HG02642 (cell line): ENCODE data around the gene RPSA.
"Not testable (repeated sequence)": the region's sequence is repeated elsewhere in the genome, so short reads cannot be mapped to it uniquely, and the experiment has no call there.

Experiments used
- ATAC-seq: cut with Tn5 transposase; IDR thresholded peaks from one replicate; pipeline ENCODE4 v1.9.1; 2021; ENCODE audit warnings: mild to moderate bottlenecking; ENCODE audit not compliant: unreplicated experiment, poor library complexity

The RPSA gene

DNA sequence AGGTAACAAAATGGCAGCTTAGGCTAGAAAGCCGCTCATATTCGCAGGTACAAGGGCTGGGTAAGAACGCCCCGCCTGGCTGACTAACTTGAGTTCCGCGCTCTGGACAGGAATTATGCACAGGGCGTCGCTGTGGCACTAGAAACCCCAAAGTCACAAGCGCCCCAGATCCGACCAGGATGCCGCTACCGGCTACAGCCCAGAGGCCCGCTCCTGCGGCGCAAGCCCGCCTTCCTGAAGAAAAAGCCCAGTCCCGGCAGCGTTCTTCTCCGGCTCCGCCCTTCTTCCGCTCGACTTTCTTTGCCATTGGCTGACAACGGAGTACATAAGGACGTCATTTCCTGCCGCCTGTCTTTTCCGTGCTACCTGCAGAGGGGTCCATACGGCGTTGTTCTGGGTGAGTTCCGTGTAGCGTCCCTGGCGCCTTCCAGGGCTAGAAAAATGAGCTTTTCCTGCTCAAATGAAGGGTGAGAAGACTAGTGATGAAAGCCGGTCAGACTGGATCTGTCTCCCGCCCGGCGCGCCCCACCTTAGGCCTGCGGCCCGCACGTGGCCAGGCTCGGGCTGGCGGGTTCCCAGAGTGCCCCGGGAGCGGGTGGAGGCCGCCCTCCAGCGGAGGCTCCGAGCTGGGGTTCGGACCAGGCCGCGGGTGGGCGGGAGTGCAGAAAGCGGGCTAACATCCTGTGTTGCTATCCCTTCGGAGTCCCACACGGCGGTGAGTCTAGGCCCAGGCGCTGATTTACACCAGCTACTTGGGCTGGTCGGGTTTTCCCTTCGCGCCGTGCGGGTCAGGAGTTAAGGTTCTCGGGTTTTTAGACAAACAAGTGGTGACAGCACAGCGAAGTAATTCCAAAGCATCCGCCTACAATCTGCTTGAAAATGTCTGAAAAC, at the start of gene RPSA:
Gene RPSA (plus strand): TSS at position 353 of the 891 bp plus-strand sequence. CDS start 934 bp downstream, outside the sequence.
- ATAC-seq, result peak; percentile 94

DNA sequence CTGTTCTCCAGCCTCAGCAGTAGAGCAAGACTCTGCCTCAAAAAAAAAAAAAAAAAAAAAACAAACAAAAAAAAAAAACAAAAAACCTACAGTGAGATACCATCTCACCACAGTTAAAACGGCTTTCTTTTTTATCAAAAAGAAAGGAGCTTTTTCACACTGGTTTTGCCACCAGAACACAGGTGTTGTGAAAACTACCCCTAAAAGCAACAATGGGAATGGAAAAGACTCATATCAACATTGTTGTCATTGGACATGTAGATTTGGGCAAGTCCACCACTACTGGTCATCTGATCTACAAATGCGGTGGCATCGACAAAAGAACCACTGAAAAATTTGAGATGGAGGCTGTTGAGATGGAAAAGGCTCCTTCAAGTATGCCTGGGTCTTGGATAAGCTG, 48.2 kb upstream of the RPSA start:
- no peak for ATAC-seq

DNA sequence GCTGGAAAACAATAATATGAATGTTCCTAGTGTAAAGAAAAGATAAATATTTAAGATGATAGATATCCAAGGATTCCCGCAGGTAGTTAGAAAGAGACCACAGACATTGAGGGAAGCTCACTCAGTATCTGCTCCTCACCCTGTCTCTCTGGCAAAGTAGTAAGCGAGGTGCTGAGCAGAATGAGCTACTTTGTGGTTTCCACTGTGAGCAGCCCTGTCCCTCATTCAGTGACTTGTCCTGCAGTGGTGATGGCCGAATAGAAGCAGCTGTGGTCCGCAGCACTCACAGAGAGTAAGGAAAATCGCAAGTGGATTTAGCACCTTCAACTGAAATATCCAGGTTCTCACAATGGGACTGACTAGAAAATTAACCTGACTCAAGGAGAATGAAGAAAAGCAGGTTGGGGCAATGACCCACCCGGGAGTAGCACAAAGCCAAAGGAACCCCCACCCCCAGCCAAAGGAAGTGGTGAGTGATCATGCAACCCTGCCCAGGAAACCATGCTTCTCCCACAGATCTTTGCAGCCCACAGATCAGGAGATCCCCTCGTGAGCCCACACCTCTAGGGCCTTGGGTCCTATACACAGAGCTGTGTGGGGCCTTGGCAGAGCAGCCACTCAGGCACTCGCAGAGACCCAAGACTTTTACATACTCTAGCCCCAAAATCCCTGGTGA, 45.1 kb upstream of the RPSA start:
- ATAC-seq, result no peak

DNA sequence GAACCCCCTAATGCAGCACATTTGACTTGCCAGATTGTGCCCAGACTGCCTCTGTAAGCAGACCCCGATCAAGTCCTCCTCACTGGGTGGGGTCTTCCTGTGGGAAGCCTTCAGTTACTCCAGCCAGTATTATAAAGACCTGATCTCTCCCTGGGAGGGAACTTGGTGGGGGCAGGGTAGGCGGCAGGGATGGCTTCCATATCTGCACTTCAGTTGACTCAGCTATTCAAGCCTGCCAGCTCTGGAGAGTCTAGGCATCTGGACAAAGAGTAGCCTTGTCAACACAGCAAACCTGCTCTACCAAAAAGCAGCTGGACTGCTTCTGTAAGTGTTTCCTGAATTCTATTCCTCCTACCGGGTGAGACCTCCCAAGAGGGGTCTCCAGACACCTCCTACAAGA, 44.3 kb upstream of the RPSA start:
- ATAC-seq, result no peak

DNA sequence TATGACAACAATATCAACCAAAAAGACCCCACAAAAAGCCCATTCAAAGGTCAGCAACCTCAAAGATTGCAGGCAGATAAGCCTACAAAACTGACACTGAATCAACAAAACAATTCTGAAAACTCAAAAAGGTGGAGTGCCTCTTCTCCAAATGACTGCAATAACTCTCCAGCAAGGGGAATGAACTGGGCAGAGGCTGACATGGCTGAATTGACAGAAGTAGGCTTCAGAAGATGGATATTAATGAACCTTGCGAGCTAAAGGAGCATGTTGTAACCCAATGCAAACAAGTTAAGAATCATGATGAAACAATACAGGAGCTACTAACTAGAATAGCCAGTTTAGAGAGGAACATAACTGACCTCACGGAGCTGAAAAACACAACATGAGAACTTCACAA, 43.7 kb upstream of the RPSA start:
- ATAC-seq, result no peak

DNA sequence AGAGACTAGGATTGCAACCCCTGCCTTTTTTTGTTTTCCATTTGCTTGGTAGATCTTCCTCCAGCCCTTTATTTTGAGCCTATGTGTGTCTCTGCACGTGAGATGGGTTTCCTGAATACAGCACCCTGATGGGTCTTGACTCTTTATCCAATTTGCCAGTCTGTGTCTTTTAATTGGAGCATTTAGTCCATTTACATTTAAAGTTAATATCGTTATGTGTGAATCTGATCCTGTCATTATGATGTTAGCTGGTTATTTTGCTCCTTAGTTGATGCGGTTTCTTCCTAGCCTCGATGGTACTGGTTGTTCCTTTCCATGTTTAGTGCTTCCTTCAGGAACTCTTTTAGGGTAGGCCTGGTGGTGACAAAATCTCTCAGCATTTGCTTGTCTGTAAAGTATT, 36.1 kb upstream of the RPSA start:
- ATAC-seq, result not testable (repeated sequence)

DNA sequence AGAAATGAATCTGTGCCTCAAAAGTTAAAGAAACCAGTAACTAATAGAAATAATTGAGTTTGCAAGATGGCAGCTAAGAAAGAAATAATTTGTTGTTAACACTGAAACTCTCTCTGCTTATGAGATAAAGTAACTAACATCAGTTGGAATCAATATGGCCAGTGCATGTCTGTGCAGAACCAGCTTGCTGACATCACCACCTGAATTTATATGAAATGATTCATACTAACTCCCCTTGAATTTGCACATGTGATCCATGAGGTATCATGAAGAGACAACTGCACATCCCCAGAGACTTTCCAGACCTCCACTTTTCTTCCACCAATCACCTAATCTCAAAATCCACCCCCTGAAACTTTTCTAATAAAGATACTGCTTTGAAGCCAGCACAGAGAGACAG, 33.7 kb upstream of the RPSA start:
- ATAC-seq, result no peak

DNA sequence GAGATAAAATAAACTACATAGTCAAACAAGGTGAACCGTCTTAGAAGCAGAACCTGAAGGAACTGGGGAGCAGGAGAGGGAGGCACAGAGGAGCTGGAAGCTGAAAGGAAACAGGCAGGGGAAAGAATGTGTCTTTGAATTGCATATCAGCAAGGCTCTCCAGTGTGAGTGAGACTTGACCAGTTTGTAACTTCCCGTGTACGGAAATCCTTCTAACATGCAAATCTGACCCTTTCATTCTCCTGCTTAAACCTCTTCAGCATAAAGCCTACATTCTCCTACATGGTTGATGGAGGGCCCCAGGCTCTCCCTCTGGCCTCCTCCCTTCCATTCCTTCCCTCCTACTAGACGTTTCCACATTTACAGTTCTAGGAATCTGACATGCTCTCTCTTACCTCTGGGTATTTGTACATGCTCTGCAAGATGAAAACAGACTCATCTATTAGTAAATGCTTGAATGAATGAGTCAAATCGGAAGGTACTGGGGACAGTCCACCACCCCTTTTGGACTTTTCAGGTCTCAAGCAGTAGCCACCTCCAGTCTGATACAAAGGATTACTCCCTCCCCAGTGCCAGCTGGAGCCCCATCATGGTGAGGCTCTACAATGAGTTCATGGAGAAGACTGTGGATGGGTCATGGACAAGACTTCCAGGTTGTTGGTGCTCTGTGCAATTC, 29.4 kb upstream of the RPSA start:
- ATAC-seq, result no peak

DNA sequence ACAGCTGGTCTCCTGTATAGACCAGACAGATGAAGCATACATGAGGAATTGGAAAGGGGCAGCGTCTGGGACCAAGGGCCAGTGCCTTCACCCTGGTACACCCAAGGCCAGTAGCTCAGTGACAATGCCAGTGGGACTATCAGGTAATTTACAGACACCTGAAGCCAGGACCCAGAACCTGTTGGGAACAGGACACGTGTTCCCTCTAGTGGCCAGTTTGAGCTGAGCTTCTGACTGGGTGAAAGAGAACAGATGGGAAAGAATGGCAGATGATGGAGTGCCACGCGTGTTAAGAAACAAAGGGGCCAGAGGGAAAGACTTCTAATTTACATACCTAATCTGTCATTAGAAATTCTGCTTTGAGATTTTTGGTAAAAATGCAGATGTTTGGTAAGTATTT, 28.4 kb upstream of the RPSA start:
- peak; percentile 74 for ATAC-seq

DNA sequence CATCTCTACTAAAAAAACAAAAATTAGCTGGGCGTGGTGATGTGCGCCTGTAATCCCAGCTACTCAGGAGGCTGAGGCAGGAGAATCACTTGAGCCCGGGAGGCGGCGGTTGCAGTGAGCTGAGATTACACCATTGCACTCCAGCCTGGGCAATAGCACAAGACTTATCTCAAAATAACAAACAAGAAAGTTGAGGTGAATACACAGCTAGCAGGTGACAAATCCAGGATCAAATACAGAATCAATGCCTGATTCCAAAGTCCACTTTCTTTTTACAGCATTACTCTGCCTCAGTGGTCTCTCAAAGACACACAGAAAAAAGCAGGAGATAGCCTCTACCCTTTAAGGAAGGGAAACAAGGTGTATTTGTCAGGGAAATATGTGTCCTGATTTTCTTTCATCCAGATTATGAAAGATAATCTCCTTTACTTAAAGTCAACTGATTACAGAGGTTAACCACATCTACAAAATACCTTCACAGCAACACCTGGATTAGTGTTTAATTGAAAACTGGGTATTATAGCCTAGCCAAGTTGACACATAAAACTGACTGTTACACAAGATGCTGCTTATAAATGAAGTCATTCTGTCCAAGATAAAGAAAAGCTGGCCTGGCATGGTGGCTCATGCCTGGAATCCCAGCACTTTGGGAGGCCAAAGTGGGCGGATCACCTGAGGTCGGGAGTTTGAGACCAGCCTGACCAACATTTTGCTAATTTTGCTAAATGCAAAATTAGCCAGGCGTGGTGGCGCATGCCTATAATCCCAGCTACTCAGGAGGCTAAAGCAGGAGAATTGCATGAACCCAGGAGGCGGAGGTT, 27.4 kb upstream of the RPSA start:
- ATAC-seq, result no peak

DNA sequence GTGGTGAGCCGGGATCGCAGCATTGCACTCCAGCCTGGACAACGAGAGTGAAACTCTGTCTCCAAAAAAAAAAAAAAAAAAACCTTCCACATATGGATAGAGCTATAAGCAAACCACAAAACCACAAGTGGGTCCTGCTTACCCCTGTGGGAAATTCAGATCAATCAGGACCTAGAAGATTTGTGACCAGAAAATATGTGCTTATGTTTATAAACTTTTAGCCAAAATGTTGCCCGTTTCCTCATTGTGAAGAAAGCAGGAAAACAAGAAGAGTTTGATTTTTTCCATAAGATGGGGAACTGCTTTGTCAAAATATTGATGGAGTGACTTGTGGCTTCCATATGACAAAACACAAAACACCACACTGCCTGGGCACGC, 26.8 kb upstream of the RPSA start:
- ATAC-seq, result no peak

DNA sequence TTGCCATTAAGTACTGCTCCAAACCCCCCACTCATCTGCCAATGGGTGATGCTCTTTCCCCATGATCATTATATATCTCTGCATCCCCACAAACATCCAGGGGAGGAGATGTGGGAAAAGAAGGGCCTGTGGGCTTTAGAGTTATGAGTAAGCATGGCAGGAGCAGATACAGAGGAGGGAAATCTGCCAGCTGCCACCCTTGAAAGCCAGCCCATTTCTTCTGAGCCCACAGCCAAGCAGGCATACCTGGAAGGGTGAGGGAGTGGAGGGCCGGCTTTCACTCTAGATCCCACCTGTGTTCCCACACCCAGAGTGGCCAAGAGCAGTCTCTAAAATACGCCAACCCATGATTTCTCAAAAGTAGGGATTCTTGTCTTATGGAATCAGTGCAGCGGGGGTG, 25.1 kb upstream of the RPSA start:
- no peak for ATAC-seq

DNA sequence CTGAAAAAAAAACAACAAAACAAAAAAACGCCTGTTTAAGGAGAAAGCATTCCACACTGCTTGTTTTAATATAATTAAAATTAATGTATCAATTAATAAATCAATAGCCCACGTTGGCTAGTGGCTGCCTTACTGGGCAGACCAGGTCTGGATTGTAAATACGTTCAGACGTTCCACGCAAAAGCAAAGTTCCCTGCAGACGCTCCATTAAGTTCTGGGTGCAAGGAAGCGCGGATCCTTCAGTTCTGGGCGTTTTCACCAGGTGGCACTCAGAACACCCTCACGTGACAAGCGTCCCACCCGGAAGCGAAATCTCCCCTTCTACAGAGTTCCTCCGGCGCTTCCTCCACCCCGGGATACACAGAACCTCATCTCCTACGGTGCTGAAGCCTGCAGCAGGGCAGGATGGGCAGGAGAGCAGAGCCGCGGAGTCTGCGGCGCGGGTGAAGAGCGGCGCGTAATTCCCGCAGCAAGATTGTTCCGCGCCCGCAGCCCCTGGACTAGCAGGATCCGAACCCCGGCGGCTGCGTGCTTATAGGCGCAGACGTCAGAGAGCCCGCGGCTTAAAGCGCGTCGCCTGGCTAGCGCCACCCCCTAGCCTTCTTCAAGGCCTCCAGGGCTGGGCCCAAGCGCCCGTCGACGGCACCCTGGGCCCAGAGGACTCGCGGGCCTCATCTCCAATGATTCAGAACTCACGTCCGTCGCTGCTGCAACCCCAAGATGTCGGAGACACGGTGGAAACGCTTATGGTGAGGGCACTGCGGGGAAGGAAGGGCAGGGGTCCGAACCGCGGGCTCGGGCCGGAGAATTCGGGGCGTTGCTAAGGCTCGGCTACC, 23.3 kb upstream of the RPSA start, which contains the start of gene SLC25A38:
Gene SLC25A38 (plus strand): TSS at position 326 of the 836 bp plus-strand sequence. CDS start 355 bp downstream, at position 681.
- ATAC-seq, result peak; percentile 76

DNA sequence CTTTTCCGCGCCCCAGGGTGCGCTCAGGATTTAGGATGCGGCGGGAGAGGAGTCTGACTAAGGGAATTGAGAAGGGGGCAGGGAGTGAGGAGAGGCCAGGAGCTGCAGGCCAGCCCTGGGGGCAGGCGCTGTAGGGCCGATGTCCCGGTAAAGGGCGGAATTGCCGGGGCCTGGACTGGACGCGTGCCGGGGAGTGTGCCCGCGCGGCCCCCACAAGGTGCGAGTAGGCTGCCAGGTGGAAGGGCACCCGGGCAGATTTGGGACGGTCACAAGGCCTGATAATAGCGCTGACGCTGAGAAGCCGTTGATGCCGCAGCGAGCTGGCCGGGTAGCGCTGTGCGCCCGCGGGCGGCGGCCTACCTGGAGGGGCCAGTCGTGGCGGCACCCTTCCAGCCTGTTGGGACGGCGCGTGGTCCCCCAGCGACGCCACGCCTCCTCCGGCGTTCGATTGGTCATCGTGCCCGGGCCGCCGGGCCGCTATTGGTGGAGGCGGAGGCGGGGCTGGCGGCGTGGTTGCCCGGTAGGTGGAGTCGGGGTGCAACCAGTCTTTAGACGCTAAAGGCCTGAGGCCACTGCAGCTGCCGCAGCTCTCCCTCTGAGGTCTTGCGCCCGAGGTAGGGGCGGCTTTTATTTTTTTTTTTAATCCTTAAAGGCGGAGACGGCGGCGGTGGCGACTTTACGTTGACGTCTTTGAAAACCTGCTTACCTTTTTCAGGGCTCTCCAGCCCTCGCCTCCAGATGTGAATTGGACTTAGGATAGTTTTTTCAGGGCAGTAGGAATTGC, 22.4 kb upstream of the RPSA start:
- ATAC-seq, result peak; percentile 81

DNA sequence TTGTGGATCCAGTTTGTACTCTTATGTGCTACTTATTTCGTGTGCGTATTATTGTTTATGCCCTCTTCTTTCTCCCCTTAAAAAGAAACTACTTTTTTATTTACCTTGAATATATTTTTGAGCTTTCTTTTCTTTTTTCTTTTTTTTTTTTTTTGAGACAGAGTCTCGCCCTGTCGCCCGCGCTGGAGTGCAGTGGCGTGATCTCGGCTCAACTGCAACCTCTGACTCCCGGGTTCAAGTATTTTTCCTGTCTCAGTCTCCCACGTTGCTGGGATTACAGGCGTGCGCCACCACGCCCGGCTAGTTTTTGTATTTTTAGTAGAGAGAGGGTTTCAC, 21.9 kb upstream of the RPSA start:
- no peak for ATAC-seq

DNA sequence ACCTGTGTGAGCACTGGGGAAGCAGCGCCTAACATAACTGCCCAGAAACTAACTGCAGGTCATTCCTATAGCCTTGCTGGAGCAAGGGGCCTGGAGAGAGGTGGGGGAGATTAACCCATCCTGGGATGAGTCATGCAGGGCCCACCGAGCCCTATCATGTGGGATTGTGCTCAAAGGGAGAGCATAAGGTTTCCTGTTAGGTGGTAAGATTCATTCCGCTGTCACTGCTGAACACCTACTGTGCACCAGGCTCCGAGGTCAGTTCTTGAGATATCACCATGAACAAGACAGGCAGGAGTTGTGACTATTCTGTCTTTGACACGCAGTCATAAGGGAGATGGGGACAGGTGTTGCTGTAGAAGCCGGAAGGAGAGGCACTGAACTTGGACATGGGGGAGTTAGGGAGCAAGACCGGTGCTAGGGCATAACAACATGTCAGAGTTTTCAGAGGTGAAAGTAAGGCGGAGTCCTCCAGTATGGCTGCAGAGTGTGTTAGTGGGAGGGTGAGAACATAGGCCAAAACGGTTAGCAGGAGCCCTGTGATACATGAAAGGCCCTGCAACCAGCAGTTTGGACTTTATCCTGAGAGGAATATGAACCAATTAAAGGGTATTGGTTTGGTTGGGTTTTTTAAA, 20.9 kb upstream of the RPSA start:
- no peak for ATAC-seq

DNA sequence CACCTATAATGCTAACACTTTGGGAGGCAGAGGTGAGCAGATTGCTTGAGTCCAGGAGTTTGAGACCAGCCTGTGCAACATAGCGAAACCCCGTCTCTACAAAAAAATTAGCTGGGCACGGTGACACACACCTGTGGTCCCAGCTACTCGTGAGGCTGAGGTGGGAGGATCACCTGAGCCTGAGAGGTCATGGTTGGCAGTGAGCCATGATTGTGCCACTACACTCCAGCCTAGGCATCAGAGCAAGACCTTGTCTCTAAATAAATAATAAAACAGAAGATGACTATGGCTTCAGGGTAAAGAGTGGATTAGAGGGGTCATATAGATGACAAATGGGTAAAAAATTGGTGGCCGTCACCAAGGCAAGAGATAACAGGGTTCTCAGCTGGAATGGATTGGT, 20.2 kb upstream of the RPSA start:
- ATAC-seq, result no peak

DNA sequence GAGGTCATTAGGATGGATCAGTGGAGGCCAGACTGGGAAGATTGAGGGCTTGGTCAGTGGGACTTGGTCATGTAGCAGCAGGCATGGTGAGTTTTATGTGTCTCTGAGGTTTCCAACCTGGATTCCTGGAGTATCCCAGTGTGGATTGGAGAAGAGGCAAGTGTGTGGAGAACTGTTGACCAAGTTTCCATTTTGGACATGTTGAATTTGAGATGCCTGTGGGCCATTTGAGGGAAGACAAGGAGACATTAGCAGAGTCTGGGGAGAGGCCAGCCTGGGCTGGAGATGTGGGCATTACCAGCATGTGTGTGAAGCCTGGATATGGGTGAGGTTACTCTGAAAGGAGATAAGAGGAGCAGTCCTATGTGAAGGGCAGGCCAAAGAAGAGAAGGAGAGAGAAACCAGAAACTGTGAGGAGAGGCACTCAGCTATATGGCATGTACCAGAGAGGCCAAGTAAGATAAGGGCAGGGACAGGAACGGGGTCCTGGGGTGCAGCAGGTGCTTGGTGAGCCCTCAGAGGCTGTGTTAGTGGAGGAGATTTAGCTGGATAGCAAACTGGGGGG, 19.0 kb upstream of the RPSA start:
- no peak for ATAC-seq
